Activated CD8-positive, alpha-beta memory T cell treated with anti-CD3 and anti-CD28 coated beads for 36 hours (primary cell): ENCODE results near the gene ZNF700. TPM values are rescaled to one million over a fixed set of nuclear protein-coding genes. Genes with fewer than 3 reads are reported as not detected.
"Not testable (repeated sequence)": the region's sequence is repeated elsewhere in the genome, so short reads cannot be mapped to it uniquely, and the experiment has no call there.

Experiments used
- CTCF ChIA-PET: fragments of 350-600 bp; sonication (Branson Sonifier 250); formaldehyde crosslinking; loops from one replicate; lab custom pipeline; 2021; ENCODE audit warnings: antibody characterized with exemption; lab: Charles Lee
- POLR2A ChIA-PET: fragments of 350-600 bp; sonication (Branson Sonifier 250); formaldehyde crosslinking; loops from one replicate; lab custom pipeline; 2021; ENCODE audit warnings: antibody characterized with exemption; lab: Charles Lee
- total RNA-seq, 2 experiments: library from RNA; stranded (reverse); gene quantifications; one replicate each; pipeline ENCODE4 v1.2.3, GENCODE V29; 2021

ZNF700 gene
- total RNA-seq, 2 experiments from 2014 or later = 9.1 to 10.7 TPM

DNA sequence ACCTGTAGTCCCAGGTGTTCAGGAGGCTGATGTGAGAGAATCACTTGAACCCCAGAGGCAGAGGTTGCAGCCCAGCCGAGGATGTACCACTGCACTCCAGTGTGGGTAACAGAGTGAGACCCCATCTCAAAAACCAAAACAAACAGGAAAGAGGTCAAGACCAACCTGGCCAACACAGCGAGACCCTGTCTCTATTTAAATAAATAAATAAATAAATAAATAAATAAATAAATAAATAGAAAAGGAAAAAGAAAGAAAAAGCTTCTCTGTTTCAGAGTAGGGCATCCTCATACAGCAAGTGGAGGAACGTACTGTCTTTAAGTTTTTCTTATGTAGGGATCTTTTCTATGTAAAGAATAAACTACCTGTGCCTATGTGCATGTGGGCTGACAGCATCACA is 2.3 kb downstream of the ZNF700 start:
- ChIA-PET POLR2A (no interaction called here), CTCF (interaction anchor here (1.7 kb wide), 1 partner anchor 17 kb away, joined by 4 read pairs; no protein-coding TSS in a partner anchor)

DNA sequence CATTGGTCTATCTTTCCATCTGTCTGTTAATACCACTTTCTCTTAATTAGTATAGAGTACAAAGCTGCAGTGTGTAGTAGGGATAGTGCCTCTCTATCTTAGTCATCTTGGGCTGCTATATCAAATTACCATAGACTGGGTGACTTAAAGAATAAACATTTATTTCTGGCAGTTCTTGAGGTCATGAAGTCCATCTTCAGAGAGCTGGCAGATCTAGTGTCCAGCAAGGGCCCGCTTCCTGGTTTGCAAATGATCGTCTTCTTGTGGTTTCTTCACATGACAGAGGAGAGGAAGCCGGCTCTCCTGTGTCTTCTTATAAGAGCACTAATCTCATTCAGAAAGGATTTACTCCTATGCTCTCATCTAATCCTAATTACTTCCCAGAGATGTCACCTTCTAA is 6.1 kb downstream of the ZNF700 start:
- ChIA-PET POLR2A (no interaction called here), CTCF (no interaction called here)

DNA sequence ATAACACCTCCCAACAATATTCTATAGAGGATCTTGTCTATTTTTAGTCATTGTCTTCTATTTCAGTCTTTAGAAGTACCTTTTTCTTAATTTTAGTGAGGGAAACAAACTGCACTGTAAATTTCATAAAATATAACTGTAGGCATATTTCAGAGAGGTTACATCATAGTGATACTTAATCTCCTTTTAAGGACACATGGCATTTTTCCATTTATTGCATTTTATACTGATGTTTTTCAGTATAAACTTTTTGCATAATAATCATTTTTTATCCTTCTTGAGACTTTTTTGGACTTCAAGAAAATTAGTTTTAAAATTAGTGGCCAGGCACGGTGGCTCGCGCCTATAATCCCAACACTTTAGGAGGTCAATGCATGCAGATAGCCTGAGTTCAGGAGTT is 6.6 kb downstream of the ZNF700 start:
- CTCF ChIA-PET = no interaction called here
- POLR2A ChIA-PET = no interaction called here

DNA sequence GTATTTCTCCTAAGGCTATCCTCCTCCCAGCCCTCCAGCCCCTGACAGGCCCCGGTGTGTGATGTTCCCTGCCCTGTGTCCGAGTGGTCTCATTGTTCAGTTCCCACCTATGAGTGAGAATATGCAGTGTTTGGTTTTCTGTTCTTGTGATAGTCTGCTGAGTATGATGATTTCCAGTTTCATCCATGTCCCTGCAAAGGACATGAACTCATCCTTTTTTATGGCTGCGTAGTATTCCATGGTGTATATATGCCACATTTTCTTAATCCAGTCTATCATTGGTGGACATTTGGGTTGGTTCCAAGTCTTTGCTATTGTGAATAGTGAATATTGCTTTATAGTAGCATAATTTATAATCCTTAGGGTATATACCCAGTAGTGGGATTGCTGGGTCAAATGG is 10.9 kb downstream of the ZNF700 start:
- CTCF ChIA-PET, POLR2A ChIA-PET: not testable (repeated sequence)

DNA sequence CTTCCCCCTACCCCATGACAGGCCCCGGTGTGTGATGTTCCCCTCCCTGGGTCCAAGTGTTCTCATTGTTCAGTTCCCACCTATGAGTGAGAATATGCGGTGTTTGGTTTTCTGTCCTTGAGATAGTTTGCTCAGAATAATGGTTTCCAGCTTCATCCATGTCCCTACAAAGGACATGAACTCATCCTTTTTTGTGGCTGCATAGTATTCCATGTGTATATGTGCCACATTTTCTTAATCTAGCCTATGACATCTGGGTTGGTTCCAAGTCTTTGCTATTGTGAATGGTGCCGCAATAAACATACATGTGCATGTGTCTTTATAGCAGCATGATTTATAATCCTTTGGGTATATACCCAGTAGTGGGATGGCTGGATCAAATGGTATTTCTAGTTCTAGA is 13.5 kb downstream of the ZNF700 start:
- CTCF ChIA-PET = not testable (repeated sequence)

DNA sequence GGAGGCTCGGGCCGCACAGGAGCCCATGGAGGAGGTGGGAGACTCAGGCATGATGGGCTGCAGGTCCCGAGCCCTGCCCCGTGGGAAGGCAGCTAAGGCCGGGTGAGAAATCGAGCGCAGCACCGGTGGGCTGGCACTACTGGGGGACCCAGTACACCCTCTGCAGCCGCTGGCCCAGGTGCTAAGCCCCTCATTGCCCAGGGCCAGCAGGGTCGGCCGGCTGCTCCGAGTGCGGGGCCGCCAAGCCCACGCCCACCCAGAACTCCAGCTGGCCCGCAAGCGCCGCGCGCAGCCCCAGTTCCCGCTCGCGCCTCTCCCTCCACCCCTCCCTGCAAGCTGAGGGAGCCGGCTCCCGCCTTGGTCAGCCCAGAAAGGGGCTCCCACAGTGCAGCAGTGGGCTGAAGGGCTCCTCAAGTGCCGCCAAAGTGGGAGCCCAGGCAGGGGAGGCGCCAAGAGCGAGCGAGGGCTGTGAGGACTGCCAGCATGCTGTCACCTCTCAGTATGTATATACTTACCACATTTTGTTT is 16.5 kb downstream of the ZNF700 start:
- CTCF ChIA-PET, POLR2A ChIA-PET: not testable (repeated sequence)

More for the DNA sequence above, 13.5 kb downstream of the ZNF700 start:
- POLR2A ChIA-PET = not testable (repeated sequence)

DNA sequence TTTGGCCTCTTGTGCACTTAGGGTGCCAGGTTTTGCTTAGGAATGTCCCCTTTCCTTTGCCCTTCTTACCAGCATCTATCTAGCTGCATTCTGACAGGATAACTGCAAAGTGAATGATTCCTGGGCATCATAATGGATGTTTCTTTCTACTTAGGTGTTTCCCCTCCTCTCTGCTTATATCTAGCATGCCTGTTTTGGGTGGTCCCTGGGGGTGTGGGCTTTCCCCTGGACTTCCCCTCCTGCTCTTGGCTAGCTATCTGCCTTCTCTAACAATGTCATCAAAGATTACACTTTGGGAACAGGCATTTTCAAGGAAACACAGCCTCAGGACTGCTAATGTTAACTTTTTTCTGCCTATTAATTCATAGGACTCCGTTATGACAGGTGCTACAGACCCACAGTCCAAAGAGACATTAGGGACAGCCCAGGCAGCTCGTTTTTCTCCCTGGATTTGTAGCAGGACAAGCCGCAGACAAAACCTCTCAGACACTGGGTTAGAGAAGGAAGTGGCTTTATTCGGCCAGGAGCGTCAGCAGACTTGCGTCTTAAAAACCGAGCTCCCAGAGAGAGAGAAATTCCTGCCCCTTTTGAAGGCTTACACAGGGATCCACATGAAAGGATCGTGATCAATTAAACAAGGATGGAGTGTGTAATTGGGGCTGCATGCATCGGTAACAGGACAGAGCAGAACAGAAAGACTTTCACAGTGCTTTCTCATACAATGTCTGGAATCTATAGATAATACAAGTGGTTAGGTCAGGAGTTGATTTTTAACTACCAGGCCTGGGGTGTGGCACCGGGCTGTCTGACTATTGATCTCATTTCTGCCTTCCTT is 17.3 kb downstream of the ZNF700 start:
- POLR2A ChIA-PET = no interaction called here
- CTCF ChIA-PET = no interaction called here

DNA sequence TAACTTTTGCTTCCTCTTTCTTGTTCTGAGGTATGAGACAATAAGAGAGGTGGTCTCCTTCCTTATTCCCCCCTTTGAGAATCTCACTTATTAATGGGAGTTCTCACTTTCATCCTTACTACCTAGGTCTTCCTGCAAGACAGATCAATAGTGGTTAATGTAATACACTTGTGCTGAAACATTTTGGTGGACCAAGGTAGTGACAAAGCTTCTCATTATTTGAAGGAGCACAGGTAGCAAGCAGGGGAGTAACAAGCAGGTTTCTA is 17.9 kb downstream of the ZNF700 start:
- ChIA-PET CTCF (interaction anchor here (0.9 kb wide), 1 partner anchor 13 kb away, joined by 3 read pairs; no protein-coding TSS in a partner anchor), POLR2A (no interaction called here)

DNA sequence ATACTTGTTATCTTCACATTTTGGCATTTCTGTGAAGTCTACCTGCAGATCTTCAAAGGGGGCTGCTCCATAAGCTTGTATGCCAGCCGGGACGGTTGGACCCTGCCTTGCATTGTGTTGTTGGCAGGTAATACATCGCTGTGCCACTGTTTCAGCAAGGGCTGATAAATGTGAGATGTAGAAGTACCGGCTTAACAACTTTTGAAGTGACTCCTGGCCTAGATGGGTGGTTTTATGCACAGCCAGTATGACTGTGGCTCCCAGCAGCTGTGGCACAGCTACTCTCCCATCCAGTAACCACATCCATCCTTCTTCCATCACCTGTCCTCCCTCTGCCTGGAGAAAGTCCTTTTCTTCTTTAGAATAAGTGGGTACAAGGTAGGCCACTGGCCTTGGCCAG is 19.7 kb downstream of the ZNF700 start:
- ChIA-PET CTCF (interaction anchor here (0.8 kb wide), 1 partner anchor 18 kb away, joined by 4 read pairs; no protein-coding TSS in a partner anchor), POLR2A (interaction anchor here (0.6 kb wide), 2 partner anchors 135 to 294 kb away, joined by 3 to 14 read pairs; no protein-coding TSS in a partner anchor)

DNA sequence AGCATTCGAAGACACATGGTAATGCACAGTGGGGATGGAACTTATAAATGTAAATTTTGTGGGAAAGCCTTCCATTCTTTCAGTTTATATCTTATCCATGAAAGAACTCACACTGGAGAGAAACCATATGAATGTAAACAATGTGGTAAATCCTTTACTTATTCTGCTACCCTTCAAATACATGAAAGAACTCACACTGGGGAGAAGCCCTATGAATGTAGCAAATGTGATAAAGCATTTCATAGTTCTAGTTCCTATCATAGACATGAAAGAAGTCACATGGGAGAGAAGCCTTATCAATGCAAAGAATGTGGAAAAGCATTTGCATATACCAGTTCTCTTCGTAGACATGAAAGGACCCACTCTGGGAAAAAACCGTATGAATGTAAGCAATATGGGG is 23.7 kb downstream of the ZNF700 start:
- CTCF ChIA-PET = no interaction called here
- POLR2A ChIA-PET = no interaction called here

DNA sequence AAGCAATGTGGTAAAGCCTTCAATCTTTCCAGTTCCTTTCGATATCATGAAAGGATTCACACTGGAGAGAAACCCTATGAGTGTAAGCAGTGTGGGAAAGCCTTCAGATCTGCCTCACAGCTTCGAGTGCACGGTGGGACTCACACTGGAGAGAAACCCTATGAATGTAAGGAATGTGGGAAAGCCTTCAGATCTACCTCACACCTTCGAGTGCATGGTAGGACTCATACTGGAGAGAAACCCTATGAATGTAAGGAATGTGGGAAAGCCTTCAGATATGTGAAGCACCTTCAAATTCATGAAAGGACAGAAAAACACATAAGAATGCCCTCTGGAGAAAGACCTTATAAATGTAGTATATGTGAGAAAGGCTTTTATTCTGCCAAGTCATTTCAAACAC is 24.3 kb downstream of the ZNF700 start:
- ChIA-PET CTCF (no interaction called here), POLR2A (no interaction called here)

DNA sequence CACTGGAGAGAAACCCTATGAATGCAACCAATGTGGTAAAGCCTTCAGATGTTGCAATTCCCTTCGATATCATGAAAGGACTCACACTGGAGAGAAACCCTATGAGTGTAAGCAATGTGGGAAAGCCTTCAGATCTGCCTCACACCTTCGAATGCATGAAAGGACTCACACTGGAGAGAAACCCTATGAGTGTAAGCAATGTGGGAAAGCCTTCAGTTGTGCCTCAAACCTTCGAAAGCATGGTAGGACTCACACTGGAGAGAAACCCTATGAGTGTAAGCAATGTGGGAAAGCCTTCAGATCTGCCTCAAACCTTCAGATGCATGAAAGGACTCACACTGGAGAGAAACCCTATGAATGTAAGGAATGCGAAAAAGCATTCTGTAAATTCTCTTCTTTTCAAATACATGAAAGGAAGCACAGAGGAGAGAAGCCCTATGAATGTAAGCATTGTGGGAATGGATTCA is 24.7 kb downstream of the ZNF700 start:
- POLR2A ChIA-PET, CTCF ChIA-PET: not testable (repeated sequence)

DNA sequence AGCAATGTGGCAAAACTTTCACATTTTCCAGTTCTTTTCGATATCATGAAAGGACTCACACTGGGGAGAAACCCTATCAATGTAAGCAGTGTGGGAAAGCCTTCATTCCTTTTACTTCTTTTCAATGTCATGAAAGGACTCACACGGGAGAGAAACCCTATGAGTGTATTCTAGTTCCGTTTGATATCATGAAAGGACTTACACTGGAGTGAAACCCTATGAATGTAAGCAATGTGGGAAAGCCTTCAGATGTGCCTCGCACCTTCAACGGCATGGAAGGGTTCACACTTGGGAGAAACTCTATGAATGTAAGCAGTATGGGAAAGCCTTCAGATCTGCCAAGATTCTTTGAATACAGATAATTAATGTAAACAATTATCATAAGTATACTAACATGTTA is 25.4 kb downstream of the ZNF700 start:
- POLR2A ChIA-PET = no interaction called here
- CTCF ChIA-PET = no interaction called here

DNA sequence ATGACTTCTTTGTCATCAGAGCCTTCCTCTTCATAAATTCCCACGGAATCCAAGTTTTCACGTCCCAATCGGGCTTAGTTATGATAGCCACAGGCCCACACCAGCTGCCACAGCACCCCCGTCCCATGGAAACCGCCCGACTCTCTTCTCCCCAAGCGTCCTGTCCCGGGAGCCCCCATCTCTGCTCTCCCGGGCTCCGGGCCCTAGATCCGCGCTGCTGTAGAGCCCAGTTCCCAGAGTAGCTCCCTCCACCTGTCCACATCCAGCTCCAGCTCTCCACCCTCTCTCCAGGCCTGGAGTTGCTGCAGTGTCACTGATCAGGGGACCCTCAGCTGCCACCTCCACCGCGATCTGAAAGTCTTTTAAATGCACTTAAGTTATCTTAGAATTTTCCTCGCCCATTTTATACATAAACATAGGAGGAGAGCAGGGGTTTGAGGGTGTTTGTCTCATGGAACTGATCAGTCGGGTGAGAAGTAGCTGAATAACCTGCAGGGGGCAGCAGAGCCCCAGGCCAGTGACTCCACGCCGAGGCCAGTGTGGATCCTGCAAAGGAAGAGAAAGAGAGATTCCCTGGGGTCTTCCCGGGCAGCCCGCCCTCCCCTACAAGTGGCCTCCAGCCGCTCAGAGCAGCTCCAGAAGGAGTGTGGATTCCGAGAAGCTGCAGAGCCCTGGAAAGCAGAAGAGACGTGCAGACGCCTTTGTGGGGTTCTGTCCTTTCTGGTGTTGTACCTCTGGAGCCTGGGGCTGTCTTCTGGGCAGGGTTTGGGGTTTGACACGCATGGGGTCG is 38.9 kb downstream of the ZNF700 start:
- CTCF ChIA-PET = interaction anchor here (0.7 to 4.7 kb wide), 16 partner anchors 11 to 177 kb away, joined by 3 to 28 read pairs (median 5); partner anchors contain the start of genes ZNF20, ZNF433 and ZNF491
- POLR2A ChIA-PET = interaction anchor here (0.9 kb wide), 1 partner anchor 71 kb away, joined by 3 read pairs; no protein-coding TSS in a partner anchor

DNA sequence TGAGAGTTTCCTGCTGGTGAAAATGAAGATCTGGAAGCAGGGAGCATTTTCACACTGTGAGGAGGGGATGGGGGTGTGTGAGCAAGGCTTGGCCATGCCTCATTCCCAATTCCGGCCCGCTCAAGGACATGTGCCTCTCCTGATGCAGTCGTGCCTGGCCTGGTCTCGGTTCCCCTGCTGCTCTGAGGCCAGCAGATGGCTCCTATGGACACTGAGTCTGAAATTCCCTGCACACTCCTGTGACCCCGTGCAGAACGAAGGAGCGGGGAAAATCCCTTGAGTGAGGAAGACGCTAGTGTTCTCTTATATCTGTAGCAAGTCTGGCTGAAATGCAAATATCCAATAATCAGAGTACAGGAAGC is 39.6 kb downstream of the ZNF700 start:
- ChIA-PET CTCF (interaction anchor here (0.6 to 4.7 kb wide), 23 partner anchors 9 to 648 kb away, joined by 3 to 28 read pairs (median 4); partner anchors contain the start of genes ZNF20, ZNF433, ZNF491 and ZNF700), POLR2A (interaction anchor here (0.9 kb wide), 2 partner anchors 41 to 71 kb away, joined by 3 to 9 read pairs; no protein-coding TSS in a partner anchor)

DNA sequence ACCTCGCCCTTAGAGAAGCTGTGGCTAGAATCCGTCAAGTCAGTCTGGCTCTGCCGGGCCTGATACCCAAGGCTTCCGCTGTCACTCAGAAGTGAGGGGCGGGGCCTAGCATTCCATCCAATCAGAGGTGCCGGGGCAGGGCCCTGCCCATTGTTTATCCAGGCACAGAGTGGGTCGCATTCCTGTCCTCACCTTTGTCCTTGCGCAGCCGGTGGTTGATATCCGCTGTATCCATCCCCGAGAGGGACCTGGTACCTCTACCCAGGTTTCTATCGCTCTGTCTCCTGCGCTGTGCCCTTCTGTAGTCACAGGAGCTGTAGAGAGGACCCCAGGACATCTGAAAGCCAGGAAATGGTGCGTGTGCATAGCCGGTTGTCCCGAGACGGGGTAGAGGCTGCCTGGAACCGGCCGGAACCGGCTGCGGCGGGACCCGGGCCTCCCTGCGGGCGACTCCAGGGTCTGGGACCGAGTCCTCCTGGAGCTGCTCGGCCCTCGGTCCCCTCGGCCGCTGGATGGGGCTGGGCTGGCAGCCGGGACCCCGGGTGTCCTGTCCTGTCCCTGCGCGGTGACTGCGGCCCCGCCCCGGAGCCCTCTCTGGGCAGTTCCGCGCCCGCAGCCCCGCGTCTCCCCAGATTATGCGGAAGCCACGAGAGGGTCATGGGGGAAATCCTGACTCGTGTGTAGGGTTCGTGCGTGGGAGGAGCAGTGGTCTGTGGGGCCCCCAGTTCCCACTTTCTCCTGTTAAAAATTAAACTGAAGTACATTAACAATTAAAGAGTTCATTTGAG is 40.1 kb downstream of the ZNF700 start, which contains the start of gene ZNF763:
Gene ZNF763 (plus strand): TSS at position 183 of the 788 bp plus-strand sequence. CDS start 169 bp downstream, at position 352.
- ChIA-PET CTCF (interaction anchor here (0.6 to 4.7 kb wide), 13 partner anchors 10 to 647 kb away, joined by 3 to 28 read pairs (median 4); partner anchors contain the start of genes ZNF700 and ZNF844), POLR2A (interaction anchor here (0.6 to 0.9 kb wide), 2 partner anchors 41 to 811 kb away, joined by 7 to 9 read pairs; no protein-coding TSS in a partner anchor)

DNA sequence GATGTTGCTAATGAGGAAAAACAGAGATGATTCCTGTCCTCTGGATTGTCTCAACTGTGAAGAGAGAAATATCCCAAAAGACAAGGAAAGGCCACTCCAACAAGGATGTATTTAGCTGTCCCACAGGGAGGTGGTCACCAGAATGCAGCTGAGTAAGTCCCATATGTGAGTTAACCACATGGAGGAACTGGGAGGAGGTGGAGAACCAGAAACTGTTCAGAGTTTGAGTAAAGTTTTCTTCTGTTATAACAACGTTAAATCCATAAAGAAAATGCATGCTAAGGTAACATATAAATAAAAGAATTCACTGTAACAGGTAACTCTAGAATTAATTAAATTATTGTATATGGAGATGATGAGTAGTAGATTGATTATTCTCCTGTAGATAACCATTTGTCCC is 45.3 kb downstream of the ZNF700 start:
- ChIA-PET POLR2A (no interaction called here), CTCF (no interaction called here)

DNA sequence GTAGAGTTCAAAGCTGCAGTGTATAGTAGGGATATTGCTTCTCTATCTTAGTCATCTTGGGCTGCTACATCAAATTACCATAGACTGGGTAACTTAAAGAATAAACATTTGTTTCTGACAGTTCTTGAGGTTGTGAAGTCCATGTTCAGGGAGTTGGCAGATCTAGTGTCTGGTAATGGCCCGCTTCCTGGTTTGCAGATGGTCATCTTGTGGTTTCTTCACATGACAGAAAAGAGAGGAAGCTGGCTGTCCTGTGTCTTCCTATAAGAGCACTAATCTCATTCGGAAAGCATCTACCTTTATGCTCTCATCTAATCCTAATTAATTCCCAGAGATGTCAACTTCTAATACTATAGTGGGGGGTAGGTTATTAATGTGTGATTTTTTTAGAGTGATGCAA is 46.1 kb downstream of the ZNF700 start:
- ChIA-PET CTCF (no interaction called here), POLR2A (no interaction called here)
